NOMO-1 (cell line): Measurements from ENCODE around the gene SDS.

Experiments
- DNase-seq, 2 experiments: peaks; one replicate each; lab custom pipeline; 2025; ENCODE audit not compliant: unreplicated experiment in 2 of 2; lab: John Stamatoyannopoulos, UW

SDS gene, protein sequence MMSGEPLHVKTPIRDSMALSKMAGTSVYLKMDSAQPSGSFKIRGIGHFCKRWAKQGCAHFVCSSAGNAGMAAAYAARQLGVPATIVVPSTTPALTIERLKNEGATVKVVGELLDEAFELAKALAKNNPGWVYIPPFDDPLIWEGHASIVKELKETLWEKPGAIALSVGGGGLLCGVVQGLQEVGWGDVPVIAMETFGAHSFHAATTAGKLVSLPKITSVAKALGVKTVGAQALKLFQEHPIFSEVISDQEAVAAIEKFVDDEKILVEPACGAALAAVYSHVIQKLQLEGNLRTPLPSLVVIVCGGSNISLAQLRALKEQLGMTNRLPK

DNA sequence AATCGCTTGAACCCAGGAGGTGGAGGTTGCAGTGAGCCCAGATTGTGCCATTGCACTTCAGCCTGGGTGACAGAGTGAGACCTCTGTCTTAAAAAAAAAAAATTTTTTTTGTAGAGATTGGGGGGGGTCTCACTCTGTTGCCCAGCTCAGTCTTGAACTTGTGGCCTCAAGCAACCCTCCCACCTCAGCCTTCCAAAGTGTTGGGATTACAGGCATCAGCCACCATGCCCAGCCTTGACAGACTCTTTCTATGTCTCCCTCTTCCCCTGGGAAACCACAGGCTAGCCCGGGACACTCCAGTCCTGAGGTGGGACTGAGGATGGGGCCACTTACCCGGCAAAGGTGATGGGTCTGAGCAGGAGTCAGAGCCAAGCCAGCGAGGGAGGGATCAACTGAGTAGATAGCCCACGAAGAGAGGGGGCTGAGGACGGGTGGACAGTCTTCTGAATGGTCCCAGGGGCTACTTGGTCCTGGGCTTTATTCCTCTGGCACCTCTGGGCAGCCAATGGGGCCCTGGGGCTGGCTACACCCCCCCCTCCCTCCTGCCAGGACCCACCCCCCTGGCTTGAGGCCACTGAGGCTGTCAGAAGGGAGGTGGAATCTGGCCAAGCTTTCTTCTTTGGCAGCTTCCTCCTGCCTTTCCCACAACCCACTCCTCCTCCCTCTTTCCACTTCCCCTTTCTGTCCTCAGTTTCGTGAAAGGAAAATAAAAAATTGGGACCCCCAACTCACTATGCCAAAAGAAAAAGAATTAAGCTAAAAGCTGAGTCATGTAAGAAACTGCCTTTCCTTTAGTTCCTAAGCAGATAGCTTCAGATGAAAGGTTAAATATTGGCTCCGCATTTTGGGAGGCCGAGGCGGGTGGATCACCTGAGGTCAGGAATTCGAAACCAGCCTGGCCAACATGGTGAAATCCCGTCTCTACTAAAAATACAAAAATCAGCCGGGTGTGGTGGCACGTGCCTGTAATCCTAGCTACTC, at the start of gene SDS:
TSS of gene SDS (minus strand) at position 453 of the 981 bp plus-strand sequence. CDS start 4,179 bp downstream, outside the sequence.
- DNase-seq, result peak; percentile 13 to 21

DNA sequence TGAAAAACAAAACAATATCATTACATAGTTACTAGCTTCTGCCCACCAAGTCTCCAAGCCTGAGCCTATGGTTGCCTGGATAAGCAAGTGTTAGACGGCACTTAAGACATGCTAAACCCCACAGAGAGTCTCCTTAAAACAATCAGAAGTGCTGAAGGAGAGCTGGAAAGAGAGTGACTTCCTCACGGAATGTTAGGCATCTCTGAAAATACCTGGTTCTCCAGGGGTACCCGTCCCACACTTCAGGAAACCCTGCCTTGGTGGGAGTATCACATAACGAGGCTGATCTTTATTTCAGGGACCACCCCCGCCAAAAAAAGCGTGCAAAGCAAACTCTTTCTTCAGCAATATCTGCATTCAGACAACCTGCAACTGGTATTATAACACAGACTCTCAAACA, 49.6 kb upstream of the SDS start:
- DNase-seq, result no peak

DNA sequence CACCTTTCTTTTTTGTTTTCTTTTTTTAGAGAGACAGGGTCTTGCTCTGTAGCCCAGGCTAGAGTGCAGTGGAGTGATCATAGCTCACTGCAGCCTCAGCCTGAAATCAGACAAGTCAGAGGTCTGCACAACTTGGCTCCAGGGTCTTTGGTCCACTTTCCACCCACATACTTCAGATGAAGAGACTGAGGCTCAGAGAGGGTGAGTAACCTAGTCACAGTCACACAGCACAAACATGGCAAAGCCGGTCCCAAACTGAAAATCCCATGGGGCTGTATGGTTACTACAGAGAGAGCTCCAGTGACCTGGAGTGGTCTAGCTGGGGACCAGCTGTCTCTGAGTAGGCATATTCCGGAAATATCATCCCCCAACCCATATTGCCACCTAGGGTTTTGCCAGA, 48.8 kb upstream of the SDS start:
- DNase-seq, result no peak

DNA sequence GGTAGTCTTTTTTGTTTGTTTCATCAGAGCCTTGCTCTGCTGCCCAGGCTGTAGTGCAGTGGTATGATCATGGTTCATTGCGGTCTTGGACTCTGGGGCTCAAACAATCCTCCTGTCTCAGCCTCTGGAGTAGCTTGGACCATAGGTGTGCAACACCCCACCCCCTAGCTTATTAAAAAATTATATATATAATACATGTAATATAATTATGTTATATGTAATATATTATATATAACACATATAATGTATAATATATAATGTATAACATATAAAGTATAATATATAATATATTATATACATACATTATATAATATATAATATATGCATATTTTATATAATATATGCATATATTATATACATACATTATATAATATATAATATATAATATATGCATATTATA, 46.2 kb upstream of the SDS start:
- DNase-seq, result no peak

DNA sequence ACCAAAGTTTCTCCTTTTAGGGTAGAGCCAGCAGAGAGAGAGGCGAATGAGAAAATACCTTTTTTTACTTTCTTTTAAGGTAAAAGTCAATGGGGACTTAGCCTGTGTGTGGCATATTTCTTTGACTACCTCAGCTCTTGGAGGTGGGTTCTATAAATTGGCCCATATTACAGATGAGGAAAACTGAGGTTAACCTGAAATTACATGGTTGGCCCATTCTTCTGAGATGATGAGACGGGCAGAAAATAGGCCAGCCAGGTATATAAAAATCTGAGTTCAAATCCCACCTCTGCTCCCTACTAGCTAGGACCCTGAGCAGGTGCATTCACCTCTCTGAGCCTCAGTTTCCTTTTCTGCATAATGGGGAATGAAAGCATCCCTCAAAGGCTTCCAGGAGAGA, 45.6 kb upstream of the SDS start:
- no peak for DNase-seq

DNA sequence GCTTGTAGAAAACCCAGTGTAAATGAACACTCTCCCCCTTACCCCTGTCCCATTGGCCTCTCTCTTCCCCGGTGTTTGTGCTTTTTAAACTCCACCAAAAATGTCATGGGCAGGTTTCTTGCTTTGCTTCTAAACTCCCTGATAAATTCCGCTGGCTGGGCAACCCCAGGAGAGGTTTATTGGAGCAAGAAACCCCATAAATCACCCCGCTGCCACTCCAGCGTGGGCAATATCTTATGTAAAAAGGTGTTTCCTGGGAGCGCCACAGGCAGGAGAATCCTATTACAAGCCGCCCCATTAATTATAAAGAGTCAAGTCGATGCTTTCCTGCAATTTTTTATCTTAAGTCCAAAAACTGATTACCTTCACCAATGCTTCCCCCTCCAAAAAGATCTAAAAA, 45.2 kb upstream of the SDS start:
- no peak for DNase-seq

DNA sequence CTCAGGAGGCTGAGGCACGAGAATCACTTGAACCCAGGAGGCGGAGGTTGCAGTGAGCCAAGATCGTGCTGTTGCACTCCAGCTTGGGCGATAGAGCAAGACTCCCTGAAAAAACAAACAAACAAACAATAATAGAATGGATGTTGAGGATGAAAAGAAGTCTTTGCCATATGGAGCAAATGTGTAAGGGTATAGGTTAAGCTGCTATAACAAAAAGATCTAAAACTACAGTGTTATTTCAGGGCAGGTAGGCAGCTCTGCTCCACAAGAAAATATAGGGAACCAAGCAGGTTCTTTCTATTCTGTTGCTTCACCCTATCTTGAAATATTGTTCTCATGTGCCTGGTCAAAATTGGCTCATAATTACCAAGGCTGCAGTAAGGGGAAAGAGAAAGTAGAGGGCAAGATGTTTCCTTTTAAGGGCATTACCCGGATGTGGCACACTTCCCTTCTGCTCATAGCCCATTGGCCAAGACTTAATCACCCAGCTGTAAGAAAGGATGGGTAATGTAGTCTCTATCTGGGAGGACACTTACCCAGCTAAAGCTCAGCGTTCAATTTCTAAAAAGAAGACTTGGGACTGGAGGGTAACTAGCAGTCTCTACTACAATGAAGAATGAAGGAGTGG, 42.0 kb upstream of the SDS start:
- DNase-seq, result peak; percentile 86 to 94

DNA sequence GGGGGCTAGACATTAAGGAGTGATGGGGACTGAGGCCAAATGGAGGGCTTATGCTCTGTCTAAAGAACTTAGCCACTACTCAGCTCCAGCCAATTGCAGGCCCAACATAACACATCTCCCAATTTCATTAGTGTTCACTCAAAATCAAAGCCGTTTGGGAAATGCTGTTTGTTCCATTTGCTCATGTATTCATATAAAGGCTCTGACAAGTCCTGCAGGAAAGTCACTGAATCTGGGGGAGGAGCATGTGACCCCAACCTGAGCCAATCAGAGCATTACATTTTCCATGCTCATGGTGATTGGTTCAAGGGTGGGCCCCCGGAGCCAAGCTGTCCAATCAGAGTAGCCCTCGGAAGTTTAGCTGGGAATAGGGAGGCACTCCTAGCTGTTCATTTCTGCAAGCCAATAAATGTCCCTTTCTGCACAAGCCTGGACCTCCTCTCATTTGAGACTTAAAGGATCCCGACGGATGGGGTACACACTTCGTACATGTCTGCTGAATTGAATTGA, 39.4 kb upstream of the SDS start:
- DNase-seq, result no peak

DNA sequence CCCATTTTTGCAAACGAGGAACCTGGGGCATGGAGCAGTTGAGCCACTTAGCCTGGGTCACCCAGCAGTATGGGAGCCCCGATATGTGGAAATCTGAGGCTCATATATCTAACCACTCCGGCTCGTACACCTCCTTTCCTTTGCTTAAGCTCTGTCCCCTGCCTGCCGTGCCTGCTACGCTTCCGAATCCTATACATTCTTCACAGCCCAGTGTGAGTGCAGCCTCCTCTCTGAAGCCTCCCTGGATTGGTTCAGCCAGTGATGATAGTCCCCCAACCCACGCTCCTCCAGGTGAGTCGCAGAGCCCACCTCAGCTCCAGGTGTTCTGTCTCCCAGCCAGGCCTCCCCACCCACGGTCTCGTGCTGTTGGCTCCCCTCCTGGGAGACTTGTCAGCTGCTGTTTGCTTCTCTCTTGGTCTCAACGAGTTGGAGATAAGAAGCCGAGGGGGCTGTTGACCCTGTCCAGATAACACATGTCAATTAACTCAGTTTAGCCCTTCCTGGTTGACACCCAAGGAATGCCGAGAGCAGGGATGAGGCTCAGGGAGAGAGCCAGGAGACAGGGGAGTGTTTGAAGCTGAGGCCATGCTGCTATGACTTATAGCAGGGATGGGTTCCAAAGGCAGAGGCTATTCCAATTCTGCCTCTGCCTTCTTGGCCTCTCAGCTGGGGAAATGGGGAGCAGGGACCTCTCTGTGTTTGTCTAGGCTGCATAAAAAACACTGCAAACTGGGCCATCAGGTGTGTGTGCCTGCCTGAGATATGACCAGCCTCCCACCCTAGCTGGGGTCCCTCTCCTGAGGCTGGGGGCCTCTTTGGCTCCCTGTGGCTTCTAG, 37.5 kb upstream of the SDS start:
- no peak for DNase-seq

DNA sequence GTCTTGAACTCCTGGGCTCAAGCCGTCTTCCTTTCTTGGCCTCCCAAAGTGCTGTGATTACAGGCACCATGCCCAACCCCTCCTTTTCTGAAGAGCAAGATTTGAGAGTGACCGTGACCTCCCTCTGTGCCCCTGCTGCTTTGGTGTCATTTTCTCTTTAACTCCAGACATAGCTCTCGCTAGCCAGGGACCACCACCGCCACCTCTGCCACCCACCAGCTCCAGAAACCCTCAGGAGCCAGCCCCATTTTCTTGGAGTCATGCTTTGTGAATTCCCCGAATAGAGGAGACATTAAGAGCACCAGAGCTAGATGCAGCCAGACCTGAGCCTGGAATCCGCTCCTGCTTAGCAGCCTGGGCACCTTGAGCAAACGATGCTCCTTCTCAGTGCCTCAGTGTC, 36.6 kb upstream of the SDS start:
- DNase-seq, result no peak

DNA sequence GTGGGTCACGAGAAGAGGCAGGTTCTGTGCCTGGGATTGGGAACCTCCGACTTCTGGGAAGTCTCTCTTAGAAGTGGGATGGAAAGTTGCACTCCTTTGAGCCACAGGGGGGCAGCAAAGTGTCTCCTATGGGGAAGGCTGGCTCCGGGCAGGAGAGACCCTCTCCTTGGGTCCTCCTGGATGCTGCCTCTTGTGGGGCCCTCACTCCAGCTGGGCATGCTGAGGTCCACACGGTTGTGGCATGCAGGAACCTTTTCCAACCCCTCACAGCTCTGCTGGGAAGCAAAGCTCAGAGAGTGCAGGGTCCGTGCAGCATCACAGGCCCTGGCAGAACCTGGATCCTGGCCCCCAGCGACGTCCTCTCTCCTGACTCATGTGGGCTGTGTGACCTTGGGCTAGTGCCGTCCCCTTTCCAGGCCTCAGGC, 35.9 kb upstream of the SDS start:
- no peak for DNase-seq

DNA sequence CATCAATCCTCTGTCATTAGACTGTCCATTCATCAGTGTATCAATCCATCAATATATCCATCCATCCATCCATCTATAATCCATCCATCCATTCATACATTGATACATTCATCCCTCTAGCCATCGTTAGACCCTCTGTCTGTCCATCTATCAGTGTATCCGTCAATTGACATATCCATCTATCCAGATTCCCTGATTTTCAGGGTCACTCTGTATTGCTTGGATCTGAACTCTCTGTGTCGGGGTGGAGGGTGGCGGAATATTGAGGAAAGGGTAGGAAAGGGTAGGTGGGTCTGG, 35.6 kb upstream of the SDS start:
- DNase-seq, result no peak

DNA sequence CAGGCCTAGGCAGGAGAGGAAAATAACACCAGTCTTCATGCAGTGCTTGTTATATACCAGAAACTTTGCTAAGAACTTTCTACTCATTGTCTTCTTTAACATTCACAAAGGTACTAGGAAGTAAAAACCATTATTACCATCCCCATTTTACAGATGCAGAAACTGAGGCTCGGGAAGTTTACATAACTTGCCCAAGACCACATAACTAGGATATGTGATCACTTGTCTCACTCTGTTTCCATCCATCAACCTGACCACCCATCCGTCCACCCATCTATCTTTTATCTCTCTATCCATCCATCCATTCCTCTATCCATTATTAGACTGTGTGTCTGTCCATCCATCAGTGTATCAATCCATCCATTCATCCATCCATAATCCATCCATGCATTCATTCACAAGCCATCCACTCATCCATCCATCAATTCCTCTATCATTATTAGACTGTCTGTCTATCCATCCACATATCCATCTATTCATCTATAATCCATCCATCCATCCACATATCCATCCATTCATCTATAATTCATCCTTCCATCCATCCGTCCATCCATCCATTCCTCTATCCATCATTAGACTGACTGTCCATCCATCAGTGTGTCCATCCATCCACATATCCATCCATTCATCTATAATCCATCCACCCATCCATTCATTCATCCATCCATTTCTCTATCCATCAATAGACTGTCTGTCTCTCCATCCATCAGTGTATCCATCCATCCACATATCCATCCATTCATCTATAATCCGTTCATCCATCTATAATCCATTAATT, 35.0 kb upstream of the SDS start:
- DNase-seq, result no peak

DNA sequence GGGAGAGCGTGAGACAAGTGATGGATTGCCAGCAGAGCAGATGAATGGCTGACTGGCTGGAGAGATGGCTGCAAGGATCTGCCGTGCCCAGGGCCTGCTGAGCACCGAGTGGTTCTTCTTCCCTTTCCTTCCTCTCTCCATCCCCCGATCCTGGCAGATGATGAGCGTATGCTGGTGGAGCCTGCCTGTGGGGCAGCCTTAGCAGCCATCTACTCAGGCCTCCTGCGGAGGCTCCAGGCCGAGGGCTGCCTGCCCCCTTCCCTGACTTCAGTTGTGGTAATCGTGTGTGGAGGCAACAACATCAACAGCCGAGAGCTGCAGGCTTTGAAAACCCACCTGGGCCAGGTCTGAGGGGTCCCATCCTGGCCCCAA, 34.0 kb upstream of the SDS start:
- DNase-seq, result no peak

DNA sequence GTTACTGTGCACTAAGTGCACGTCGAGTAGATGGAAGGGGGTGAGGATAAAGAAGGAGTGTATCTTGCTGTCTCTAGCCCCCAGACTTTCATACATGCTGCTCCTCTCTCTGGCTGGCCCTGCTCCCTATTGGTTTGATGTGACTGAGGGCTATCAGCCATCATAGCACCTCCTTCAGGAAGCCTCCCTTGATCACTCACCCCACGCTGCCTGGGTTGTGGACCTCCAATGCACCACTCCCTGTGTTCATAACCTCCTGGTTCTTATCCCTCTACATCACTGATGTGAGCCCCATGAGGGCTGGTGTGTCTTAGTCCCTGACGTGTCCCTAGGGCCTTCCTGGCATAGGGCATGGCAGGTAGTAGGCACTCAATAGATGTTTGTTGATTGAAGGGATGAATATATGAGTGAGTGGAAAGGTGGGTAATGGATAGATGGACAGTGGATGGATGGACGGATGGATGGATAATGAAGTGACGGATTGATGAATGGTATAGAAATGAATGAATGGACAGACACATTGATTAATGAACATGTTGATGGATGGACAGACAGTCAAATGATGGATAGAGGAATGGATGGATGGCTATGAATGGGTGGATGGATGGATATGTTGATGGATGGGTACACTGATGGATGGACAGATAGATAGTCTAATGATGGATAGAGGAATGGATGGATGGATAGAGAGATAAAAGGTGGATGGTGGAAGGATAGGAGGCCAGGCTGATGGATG, 33.5 kb upstream of the SDS start:
- DNase-seq, result no peak

DNA sequence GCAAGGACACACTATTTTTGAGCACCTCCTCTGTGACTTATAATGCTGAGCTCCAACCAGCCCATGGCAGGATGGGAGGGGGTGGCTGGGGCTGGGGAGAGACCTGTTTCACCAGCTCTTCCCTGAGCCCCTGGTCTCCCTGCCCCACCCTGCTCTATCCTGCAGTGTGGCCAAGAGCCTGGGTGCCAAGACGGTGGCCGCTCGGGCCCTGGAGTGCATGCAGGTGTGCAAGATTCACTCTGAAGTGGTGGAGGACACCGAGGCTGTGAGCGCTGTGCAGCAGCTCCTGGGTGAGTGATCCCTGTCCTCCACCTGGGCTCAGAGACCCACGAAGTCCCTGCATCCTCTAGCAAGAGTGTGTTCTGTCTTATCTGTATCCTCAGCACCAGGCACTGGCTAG, 32.9 kb upstream of the SDS start:
- no peak for DNase-seq

DNA sequence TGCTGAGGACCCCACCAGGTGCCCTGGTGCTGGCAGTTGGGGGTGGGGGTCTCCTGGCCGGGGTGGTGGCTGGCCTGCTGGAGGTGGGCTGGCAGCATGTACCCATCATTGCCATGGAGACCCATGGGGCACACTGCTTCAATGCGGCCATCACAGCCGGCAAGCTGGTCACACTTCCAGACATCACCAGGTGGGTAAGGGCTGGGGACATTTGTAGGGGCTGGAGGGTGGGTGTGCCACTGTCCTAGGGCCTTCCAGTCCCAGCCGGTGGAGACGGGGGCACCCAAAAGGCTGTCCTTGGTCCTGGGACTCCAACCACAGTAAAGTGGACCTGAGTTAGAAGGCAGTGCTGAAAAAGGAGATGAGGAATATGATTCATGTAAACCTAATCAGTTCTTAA, 31.7 kb upstream of the SDS start:
- DNase-seq, result no peak

DNA sequence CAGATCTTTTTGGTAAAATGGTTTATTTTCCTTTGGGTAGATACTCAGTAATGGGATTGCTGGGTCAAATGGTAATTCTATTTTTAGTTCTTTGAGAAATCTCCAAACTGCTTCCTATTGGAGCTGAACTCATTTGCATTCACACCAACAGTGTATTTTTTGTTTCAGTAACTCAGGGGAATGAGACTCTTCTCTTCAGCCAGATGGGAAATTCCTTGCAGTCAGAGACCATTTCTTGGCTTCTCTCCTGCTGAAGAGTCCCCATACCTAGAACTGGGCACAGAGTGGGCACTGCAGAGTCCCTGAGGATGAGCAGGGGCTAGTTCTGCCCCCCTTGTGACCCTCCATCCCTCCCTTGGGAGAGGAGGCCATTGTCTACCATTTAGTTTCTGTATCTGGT, 29.3 kb upstream of the SDS start:
- no peak for DNase-seq

DNA sequence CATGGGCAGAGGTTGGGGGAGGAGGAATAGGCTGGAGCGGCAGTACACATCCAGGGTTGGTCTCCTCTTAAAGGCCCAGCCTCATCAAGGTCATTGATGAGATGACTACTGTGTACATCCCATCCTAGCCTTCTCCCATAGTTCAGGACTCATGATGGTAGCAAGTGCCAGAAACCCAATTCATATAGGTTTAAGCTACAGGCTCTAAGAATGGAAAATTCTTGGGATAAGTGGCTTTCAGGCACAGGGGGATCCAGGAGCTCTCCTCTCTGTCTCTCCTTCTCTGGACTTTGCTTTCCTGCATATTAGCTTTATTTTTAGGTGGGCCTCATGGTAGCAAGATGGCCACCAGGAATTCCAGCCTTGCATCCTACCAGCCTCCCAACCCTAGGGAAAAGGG, 24.8 kb upstream of the SDS start:
- no peak for DNase-seq
